Measurements from ENCODE around the gene IL17D. TPM values are rescaled to one million over a fixed set of nuclear protein-coding genes. Genes with fewer than 3 reads are reported as not detected.

Gene IL17D
- total RNA-seq, 1 donor from 2014 or later: 1.3 TPM

DNA sequence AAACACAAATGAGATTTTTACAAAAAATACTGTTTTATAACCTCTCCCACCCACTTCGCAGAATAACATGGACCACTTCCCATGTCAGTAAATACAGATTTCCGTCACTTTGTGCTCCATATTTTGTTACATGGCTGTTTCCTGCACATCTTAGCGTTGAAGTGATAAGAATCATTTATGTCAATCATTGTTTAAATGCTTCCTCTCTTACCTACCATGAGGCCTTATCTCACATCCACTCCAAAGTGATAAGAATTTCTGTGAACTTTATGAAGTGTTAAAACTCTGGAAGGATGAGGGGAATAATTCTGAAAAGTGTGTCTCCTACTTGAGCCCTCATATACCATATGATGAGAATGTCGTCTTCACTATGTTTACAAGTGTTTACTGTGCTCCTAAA is 36.6 kb upstream of the IL17D start:
- Mint-ChIP-seq H3K27ac (ENCODE audit: unreplicated experiment) (no peak overlapping the region), H3K36me3 (ENCODE audit: unreplicated experiment) (no peaks in the 10 kb centered on the region), H3K4me1 (ENCODE audit: low read depth, unreplicated experiment) (peaks cover 2% of the 10 kb centered on the region), H3K4me3 (ENCODE audit: unreplicated experiment) (no peak overlapping the region), H3K27me3 (ENCODE audit: unreplicated experiment) (no peaks in the 10 kb centered on the region), H3K9me3 (ENCODE audit: unreplicated experiment) (no peaks in the 10 kb centered on the region)
- TF ChIP-seq, protein P1, sequence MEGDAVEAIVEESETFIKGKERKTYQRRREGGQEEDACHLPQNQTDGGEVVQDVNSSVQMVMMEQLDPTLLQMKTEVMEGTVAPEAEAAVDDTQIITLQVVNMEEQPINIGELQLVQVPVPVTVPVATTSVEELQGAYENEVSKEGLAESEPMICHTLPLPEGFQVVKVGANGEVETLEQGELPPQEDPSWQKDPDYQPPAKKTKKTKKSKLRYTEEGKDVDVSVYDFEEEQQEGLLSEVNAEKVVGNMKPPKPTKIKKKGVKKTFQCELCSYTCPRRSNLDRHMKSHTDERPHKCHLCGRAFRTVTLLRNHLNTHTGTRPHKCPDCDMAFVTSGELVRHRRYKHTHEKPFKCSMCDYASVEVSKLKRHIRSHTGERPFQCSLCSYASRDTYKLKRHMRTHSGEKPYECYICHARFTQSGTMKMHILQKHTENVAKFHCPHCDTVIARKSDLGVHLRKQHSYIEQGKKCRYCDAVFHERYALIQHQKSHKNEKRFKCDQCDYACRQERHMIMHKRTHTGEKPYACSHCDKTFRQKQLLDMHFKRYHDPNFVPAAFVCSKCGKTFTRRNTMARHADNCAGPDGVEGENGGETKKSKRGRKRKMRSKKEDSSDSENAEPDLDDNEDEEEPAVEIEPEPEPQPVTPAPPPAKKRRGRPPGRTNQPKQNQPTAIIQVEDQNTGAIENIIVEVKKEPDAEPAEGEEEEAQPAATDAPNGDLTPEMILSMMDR (IDR thresholded peaks at IDR 0.05; ENCODE audit: partially characterized antibody, unreplicated experiment): no peak
- no peak for DNase-seq

DNA sequence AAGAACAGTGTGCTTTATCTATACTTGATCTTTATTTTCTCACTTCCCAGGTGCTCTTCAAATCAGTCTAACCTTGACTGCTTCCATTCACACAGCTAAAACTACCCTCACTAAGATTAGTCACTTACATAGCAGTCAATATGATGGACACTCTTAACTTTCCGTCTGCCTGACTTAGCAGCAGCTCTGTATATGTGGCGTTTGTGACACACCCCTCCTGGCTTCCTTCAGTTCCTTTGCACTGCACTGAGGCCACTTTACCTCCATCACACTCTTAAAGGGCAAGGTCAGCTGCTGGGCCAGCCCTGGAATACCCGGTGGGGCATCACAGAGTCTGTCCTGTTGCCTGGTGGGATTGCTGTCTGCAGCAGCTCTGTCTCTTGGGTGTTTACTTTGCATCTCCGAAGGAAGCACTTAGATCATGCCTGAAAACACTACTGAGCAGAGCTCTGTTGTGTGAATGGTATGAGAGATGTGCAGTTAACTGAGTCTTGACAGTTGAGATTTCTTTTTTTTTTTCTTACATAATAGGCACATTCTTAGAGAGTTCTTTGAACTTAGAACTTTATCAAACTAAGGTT is 35.6 kb upstream of the IL17D start:
- Mint-ChIP-seq H3K36me3 (ENCODE audit: unreplicated experiment) (no peaks in the 10 kb centered on the region), H3K27ac (ENCODE audit: unreplicated experiment) (no peak overlapping the region), H3K9me3 (ENCODE audit: unreplicated experiment) (no peaks in the 10 kb centered on the region), H3K4me1 (ENCODE audit: low read depth, unreplicated experiment) (peaks cover 2% of the 10 kb centered on the region), H3K27me3 (ENCODE audit: unreplicated experiment) (no peaks in the 10 kb centered on the region), H3K4me3 (ENCODE audit: unreplicated experiment) (no peak overlapping the region)
- TF ChIP-seq, protein P1 (IDR thresholded peaks at IDR 0.05; ENCODE audit: partially characterized antibody, unreplicated experiment): no peak
- no peak for DNase-seq

DNA sequence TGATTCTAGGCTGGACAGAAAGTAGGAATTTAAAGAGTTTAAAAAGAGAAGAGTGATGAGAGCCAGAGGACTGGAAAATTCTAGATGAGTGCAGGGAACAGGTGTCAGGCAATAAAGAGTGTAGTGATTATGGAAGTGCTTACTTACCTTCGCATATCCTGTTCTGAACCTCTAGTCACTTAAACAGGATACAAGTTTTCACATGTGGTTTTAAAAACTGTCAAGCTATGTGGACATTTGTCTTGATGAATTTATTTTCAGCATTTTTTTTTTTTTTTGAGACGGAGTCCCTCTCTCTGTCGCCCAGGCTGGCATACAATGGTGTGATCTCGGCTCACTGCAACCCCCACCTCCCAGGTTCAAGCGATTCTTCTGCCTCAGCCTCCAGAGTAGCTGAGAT is 34.3 kb upstream of the IL17D start:
- Mint-ChIP-seq H3K4me3 (ENCODE audit: unreplicated experiment) (no peak overlapping the region), H3K4me1 (ENCODE audit: low read depth, unreplicated experiment) (peaks cover 2% of the 10 kb centered on the region), H3K9me3 (ENCODE audit: unreplicated experiment) (no peaks in the 10 kb centered on the region), H3K27ac (ENCODE audit: unreplicated experiment) (no peak overlapping the region), H3K27me3 (ENCODE audit: unreplicated experiment) (no peaks in the 10 kb centered on the region), H3K36me3 (ENCODE audit: unreplicated experiment) (no peaks in the 10 kb centered on the region)
- DNase-seq: no peak
- TF ChIP-seq, protein P1 (IDR thresholded peaks at IDR 0.05; ENCODE audit: partially characterized antibody, unreplicated experiment): no peak

DNA sequence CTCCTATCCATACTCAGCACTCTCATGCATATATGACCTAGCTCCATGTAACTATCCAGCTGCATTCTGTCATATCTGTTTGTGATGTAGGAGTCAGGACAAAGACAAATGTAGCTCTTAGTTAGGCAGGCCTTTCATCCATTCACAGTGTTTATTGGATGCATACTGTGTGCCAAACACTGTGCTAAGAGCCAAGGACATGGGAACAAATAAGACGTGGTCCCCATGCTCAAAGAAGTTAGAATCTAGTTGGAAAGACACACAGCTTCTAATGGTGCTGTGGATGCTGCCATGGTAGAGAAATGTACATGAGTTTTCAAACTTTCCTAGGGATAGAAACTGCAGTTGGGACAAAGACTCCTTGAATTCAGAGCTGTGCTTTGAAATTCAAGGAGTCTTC is 31.7 kb upstream of the IL17D start:
- DNase-seq: no peak
- H3K27me3 Mint-ChIP-seq (ENCODE audit: unreplicated experiment): no peaks in the 10 kb centered on the region
- H3K27ac Mint-ChIP-seq (ENCODE audit: unreplicated experiment): no peak overlapping the region
- H3K36me3 Mint-ChIP-seq (ENCODE audit: unreplicated experiment): no peaks in the 10 kb centered on the region
- TF ChIP-seq, protein P1 (IDR thresholded peaks at IDR 0.05; ENCODE audit: partially characterized antibody, unreplicated experiment): no peak
- H3K4me1 Mint-ChIP-seq (ENCODE audit: low read depth, unreplicated experiment): no peaks in the 10 kb centered on the region
- H3K4me3 Mint-ChIP-seq (ENCODE audit: unreplicated experiment): no peak overlapping the region
- H3K9me3 Mint-ChIP-seq (ENCODE audit: unreplicated experiment): no peaks in the 10 kb centered on the region

DNA sequence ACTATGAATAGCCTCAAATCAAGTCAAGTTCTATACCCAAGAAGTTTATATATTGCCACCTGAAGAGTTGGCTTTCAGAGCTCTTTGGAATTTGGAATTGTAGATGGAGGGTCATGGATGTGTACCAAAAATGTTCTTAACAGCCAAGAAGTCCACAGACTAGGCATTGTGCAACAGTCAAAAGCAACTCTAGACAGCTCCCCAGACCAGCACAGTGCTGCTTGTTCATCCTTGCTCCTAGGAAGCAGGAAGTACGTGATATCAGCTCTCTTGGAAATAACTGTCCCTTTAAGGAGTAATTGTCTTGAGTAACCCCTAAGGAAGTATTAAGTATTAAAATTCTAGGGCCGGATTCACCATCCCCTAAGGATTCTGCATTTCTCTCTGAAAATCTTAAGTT is 30.7 kb upstream of the IL17D start:
- Mint-ChIP-seq H3K4me3 (ENCODE audit: unreplicated experiment) (no peak overlapping the region), H3K9me3 (ENCODE audit: unreplicated experiment) (no peaks in the 10 kb centered on the region), H3K4me1 (ENCODE audit: low read depth, unreplicated experiment) (no peaks in the 10 kb centered on the region), H3K27me3 (ENCODE audit: unreplicated experiment) (no peaks in the 10 kb centered on the region), H3K36me3 (ENCODE audit: unreplicated experiment) (no peaks in the 10 kb centered on the region), H3K27ac (ENCODE audit: unreplicated experiment) (no peak overlapping the region)
- TF ChIP-seq, protein P1 (IDR thresholded peaks at IDR 0.05; ENCODE audit: partially characterized antibody, unreplicated experiment): no peak
- DNase-seq: no peak
